NCI-H2029 (cell line): ENCODE data around the gene RBFOX2.

Experiments
- DNase-seq: peaks from one replicate; lab custom pipeline; 2025; lab: John Stamatoyannopoulos, UW

RBFOX2 gene

GRCh38 chr22:35896111-35896705 is 132.4 kb downstream of the RBFOX2 start:
- no peak for DNase-seq

DNA sequence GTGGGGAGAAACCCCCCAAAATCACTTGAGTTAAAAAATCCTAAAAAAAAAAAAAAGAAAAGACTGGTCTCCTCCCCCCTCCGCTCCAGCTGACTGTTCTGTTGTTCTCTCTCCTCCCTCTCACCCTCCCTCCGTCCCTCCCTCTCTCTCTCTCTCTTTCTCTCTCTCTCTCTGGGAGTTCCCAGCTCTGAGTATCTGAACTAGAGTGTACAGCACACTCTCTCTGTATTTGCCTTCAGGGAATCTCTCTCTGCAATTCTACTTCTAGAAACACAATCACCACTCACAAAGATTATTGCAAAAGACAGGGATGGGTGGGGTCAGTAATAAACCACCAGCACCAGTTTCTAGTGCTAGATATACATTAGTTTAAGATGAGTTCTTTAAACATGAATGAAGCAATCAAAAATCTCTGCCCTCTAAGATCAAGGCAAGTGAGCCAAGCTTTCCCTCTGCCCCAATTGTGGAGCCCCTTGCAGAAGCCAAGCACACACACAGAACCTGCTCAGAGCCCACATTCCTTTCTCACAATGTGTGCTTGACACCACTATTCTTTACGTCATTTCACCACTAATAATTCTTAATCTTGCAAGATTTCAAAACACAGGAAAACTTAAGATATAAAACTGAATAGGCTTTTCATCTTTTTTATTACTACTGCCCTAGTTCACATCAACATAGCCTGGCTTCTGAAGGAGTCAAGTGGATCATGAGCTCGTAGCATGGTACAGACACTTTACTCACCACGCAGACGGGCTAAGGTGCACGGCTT is 133.5 kb downstream of the RBFOX2 start:
- DNase-seq, result no peak

DNA sequence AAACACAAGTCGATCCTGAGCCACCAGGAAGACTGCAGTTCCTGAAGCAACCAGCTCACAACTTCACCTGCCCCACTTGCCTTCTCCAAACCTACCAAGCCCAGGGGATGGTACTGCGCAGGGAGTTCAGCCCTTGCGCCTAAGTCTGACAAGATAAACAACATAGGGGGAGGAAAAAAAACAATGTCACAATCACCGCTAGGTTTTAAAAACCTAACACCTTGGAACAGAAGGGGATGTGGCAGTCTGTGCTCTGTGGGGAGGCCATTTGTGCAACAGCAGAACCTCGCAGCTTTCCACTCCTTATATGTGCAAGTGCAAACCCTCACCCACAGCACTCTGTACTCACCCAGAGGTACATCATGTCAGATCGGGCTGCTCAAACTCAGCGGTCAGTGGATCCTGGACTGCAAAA is 134.2 kb downstream of the RBFOX2 start:
- DNase-seq, result no peak

DNA sequence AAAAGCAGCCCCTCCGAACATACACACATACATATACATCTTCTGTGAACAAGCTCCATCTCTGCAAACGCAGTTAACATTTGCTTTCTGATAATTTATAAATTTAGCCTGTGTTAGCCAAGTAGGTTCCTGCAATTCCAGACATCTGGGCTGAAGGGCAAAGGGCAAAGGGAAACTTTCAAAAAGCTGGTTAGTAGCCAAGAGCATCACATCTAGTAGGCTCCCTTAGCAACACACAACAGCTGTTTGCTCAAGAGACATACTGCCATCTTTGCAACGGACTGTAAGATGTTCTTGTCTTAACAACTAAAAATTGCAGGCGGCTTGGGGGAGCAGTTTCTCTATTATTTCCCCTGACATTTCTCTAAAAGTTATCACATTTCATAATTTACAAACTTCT is 134.9 kb downstream of the RBFOX2 start:
- DNase-seq, result no peak

DNA sequence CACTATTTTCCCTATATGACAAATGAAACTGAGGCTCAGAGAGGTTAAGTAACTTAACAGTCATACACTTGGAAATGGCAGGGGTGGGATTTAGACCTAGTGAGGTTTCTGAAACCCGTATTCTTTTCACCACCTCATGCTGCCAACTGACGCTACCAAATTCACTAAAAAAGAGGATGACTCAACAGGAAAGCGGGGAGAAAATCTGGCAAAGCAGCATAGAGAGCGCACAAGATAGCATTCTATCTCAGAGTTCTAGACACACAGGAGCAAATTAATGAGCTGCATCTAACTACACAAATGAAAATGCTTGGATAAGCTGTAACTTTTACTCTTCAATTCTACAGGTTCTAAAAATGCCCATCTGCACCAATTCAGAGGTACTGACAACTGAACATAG is 136.4 kb downstream of the RBFOX2 start:
- DNase-seq, result no peak

DNA sequence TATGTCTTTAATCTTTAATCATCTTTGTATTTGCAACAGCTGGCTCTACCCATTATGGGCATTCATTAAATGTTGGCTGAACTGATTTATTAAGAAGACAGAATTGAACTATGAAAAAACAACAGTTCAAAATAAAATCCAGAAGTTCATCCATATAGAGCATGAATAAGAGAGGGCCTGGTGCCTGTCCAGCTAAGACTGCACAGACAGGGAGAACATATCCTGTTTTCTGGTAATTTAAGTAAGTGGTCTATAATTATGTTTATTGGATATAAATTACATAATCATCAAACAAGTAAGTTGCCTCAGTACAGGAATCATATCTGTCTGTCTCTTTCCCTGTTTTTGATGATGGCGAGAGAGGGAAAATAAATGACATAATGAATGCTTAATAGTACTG is 137.2 kb downstream of the RBFOX2 start:
- no peak for DNase-seq

DNA sequence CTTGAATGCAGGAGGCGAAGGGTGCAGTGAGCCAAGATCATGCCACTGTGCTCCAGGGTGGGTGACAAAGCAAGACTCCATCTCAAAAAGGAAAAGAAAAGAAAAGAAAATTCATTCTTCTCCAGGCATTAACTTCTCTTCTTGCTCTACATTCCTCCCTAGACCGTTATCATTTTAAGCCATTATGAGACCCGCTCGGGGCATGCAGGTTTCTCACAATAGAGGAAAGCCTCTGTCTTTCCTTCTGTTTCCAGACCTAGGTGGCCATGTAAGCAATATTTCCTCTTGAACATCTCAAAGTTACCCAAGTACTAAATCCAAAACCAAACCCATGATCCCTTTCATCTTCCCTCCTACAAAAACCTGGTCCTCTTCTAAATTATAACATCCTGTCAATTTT is 139.6 kb downstream of the RBFOX2 start:
- DNase-seq, result no peak

DNA sequence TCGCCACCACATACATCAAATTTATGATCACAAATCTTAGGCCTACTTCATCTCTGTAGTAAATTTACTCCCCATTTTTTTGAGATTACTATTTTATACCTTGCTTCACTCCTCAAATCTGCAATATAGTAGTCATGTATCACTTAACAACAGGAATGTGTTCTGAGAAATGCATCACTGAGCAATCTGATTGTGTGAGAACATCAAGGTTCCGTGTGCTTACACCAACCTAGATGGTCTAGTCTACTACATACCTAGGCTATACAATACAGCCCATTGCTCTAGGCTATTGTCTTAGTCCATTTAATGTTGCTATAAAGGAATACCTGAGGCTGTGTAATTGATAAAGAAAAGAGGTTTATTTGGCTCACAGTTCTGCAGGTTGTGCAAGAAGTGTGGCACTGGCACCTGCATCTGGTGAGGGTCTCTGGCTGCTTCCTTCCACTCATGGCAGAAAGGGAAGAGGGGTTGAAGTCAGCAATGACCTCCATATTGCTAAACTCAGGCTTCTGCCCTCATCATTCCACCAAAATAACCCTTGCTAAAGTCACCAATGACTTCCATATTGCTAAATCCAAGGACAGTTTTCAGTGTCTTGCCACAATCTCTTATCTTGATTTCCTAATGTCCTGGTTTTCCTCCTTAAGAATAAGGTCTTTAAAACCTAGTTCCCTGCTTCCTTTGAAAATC is 140.3 kb downstream of the RBFOX2 start:
- no peak for DNase-seq

GRCh38 chr22:35887296-35887875 is 141.2 kb downstream of the RBFOX2 start:
- DNase-seq, result no peak

GRCh38 chr22:35886309-35886708 is 142.3 kb downstream of the RBFOX2 start:
- DNase-seq, result no peak

DNA sequence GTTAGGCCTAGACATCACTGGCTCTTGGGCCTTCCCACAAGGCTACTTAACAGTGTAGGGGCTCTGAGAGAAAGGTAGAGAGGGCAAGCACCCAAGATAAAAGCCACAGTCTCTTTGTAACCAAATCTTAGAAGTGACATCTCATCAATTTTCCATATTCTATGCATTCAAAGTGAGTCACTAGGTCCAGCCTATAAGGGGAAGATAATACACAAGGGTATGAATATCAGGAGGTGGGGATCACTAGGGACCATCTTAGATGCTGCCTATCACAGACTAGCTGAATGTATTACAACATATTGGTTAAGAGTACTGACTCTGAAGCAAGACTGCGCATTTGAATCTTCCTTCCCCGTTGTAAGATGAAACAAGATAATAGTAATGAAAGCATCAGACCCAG is 144.1 kb downstream of the RBFOX2 start:
- no peak for DNase-seq

DNA sequence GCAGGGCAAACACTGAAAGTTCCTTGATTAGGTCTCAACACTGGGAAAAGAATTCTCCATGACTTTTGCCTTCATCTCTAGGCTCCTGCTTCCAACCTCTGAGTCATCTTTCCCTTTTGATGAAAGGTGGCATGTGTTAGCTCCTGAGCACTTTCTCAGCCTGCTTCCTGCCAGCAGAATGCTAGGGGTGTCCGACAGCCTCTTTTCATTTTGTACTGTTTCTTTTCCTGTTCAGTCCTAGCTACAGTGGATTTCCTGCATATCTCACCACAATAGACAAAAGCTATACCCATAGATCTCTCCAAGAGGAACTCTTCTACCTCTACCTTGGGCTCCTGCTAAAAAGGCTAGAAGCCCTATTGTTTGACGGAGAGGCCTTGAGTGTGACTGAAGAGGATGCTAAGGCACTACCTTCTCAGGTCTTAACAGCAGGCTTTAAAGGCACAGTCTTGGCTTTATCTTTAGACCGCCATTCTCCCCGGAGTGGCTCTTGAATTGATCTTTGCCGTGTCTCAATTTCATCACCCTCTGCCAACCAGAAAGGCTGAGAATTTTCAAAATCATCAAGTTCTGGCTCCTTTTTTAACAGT is 145.5 kb downstream of the RBFOX2 start:
- no peak for DNase-seq

DNA sequence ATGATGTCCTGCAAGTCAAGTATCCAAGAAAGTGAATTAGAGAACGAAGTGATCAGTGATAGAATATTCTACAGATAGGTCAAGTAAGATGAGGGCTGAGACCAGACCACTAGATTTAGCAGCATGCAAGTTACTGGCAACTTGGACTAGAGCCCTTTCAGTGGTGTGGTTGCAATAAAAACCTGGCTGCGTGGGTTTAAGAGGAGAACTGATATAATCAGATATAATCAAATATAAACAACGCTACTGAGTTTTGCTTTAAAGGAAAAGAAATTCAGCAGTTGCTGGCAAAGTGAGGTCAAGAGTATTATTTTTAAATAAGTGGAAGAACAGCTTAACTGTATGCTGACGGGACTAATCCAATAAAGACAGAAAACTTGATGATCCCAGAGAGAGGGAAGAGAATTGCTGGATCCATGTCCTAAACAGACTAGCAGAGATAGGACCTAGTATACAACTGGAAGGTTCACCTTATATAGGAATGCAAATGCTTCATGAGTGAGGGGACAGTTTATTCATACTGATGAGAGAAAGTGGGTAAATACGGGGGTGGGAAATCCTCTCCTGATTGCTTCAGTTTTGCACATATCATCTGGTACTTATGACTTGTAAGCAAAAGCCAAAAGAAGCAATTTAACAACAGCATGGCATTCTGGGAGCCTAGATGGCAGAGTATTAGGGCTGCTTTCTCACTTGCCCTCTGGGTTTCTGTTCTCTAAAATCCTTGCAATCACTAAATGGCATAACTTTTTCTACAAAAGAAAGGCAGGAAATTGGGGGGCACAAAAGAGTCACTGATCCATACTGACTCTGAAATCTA is 146.2 kb downstream of the RBFOX2 start:
- DNase-seq, result no peak

GRCh38 chr22:35879351-35879750 is 149.3 kb downstream of the RBFOX2 start:
- no peak for DNase-seq

DNA sequence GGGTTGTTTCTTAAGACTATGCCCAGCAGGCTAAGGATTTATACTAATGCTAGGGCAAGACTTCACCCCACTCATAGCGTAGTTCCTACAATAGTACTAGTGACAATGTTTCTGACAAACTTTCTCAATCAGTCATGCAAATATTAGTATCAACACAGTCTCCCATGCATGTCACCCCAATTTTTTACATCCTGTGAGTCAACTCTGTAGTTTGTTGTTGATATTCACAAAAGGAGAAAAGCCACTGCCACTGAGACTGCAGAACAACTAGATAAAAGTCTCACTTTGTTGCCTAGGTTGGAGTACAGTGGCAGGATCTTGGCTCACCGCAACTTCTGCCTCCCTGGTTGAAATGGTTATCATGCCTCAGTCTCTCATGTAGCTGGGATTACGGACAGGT is 155.2 kb downstream of the RBFOX2 start:
- DNase-seq, result no peak

GRCh38 chr22:35872451-35872850 is 156.2 kb downstream of the RBFOX2 start:
- no peak for DNase-seq

GRCh38 chr22:35870517-35871293 is 157.9 kb downstream of the RBFOX2 start:
- DNase-seq, result no peak

- no peak for DNase-seq
Observed at GRCh38 chr22:35868938-35869337, 159.7 kb downstream of the RBFOX2 start.

GRCh38 chr22:35866651-35867050 is 162.0 kb downstream of the RBFOX2 start:
- DNase-seq, result no peak

DNA sequence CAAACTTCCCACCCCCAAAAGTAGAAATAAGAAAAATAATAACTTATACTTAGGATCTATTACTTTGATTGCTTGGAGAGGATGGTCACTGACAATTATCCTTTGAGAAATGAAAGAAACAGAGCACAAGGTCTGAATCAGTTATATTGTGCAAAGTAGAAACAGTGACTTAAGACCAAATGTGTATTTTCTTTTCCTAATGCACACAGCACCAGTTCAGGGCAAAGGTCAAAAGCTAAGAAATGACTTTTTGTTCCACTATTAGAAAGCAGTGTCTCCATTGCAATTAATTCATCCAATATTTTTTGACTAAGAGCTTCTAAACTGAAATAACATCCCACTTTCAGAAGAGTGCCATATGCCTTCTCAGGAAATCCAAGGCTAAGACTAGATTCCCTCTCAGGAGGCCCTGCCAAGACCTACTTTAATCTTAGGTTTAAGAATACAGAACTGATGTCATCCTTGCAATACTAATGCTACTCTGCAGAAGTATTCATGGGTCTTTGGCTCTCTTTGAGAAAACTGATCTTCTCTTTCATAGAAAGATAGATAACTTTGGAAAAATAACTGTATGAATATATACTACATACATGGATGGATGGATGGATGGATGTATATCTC is 164.0 kb downstream of the RBFOX2 start:
- DNase-seq, result no peak
